ENCODE measurements around the gene ZBTB7C. TPM values are rescaled to one million over a fixed set of nuclear protein-coding genes. Genes with fewer than 3 reads are reported as not detected.

The ZBTB7C gene
- polyA plus RNA-seq, 1 of the 3 experiments (the other 2 are of a cell fraction), result 0.05 TPM

GRCh38 chr18:48229552-48229981 is 179.6 kb downstream of the ZBTB7C start:
- no peaks in the 10 kb centered on the region for H3K9me3 ChIP-seq
- H3K9ac ChIP-seq, result no peak overlapping the region
- peak overlapping the region in 1 of 2 experiments; percentile 83; a peak in 2 of 4 replicates for H3K27ac ChIP-seq (ENCODE audit: low read depth in 2 of 2, low read length in 1 of 2)
- H3K9me2 ChIP-seq, result no peaks in the 10 kb centered on the region
- POLR2A ChIA-PET, result interaction anchor here (0.7 to 2.5 kb wide), 7 partner anchors 47 to 195 kb away, joined by 3 to 7 read pairs (median 3); no protein-coding TSS in a partner anchor
- no peak overlapping the region for H3K4me3 ChIP-seq (ENCODE audit: low read depth in 2 of 2, low read length in 1 of 2)
- H3K4me1 ChIP-seq (ENCODE audit: control insufficient read depth in 1 of 2, insufficient read depth in 2 of 2, low read depth in 1 of 2, low read length in 1 of 2), result peaks cover 0 to 44% of the 10 kb centered on the region in 2 experiments; a peak in 2 of 4 replicates
- no peaks in the 10 kb centered on the region; the same call in 1 of the 2 replicates for H3K27me3 ChIP-seq (ENCODE audit: insufficient read depth)
- H2AFZ ChIP-seq (ENCODE audit: low read depth), result no peak overlapping the region
- CTCF ChIA-PET, result interaction anchor here (0.5 to 5.4 kb wide), 61 partner anchors 10 to 245 kb away, joined by 3 to 170 read pairs (median 4); no protein-coding TSS in a partner anchor
- 16% methylated on average over 7 of the region's 8 CpGs for WGBS (ENCODE audit: low lambda C conversion rate)
- H3K4me2 ChIP-seq, result no peak overlapping the region
- TF ChIP-seq EP300 (IDR thresholded peaks at IDR 0.05; ENCODE audit: borderline replicate concordance in 1 of 2, low read depth in 1 of 2, low read length in 1 of 2) (peak in 1 of 2 experiments; percentile 74; a peak in 2 of 4 replicates), GATA2 (CRISPR knock-in tag; IDR thresholded peaks at IDR 0.05) (peak; percentile 45; the same call in 1 of the 2 replicates), EZH2phosphoT487 (IDR thresholded peaks at IDR 0.05; ENCODE audit: borderline replicate concordance, low read depth) (no peak), ZBTB33 (IDR thresholded peaks at IDR 0.05; ENCODE audit: borderline replicate concordance, low read depth) (no peak), NFIC (IDR thresholded peaks at IDR 0.05; ENCODE audit: borderline replicate concordance) (peak; percentile 11; the same call in 1 of the 2 replicates), RCOR1 (IDR thresholded peaks at IDR 0.05; ENCODE audit: low read length) (peak; percentile 77), RAD21 (IDR thresholded peaks at IDR 0.05; ENCODE audit: low read length) (peak; percentile 29), MEF2A (IDR thresholded peaks at IDR 0.05; ENCODE audit: borderline replicate concordance, low read depth) (no peak), USF1 (IDR thresholded peaks at IDR 0.05; ENCODE audit: borderline replicate concordance, low read depth) (no peak), ELF1 (IDR thresholded peaks at IDR 0.05) (no peak), POLR2AphosphoS5 (IDR thresholded peaks at IDR 0.05; ENCODE audit: low read depth, low read length) (no peak), CHD2 (IDR thresholded peaks at IDR 0.05; ENCODE audit: low read length, partially characterized antibody) (peak; percentile 42)
- no peaks in the 10 kb centered on the region for H3K79me2 ChIP-seq (ENCODE audit: insufficient read depth)
- no peaks in the 10 kb centered on the region for H3K36me3 ChIP-seq (replicated peaks in 1 of 2; ENCODE audit: control insufficient read depth in 1 of 2, insufficient read depth in 2 of 2, low read length in 1 of 2)
- DNase-seq, result peak; percentile 69
- no peaks in the 10 kb centered on the region for H3F3A ChIP-seq (replicated peaks; ENCODE audit: insufficient read depth)
- no peaks in the 10 kb centered on the region for H4K20me1 ChIP-seq (ENCODE audit: insufficient read depth)

DNA sequence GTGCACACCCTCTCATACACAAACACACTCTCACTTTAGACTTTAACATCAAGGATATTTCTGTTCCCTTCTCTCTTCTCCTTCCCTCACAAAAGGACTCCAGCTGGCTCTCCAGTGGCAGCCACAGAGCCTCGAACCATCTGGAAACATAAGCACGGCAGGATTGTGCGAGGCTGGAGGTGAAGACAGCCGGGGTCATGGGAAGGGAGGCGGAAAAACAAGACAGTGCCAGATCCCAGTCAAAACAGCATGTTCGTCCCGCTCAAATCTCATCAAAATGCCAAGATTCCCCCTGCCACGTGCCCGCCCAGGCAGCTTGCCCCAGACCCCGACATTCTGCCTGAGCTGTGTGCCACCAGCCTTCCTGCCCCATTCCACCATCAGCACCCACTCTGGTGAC is 180.3 kb downstream of the ZBTB7C start:
- POLR2A ChIA-PET, result interaction anchor here (0.7 to 2.5 kb wide), 7 partner anchors 67 to 194 kb away, joined by 3 to 7 read pairs (median 3); no protein-coding TSS in a partner anchor
- CTCF ChIA-PET, result interaction anchor here (0.6 to 5.4 kb wide), 28 partner anchors 10 to 234 kb away, joined by 3 to 170 read pairs (median 5); no protein-coding TSS in a partner anchor
- H3K27me3 ChIP-seq (ENCODE audit: insufficient read depth), result no peaks in the 10 kb centered on the region; the same call in 1 of the 2 replicates

More for the DNA sequence above, 180.3 kb downstream of the ZBTB7C start:
- Histone ChIP-seq H3K9me3 (no peaks in the 10 kb centered on the region), H3K36me3 (replicated peaks in 1 of 2; ENCODE audit: control insufficient read depth in 1 of 2, insufficient read depth in 2 of 2, low read length in 1 of 2) (no peaks in the 10 kb centered on the region), H3F3A (replicated peaks; ENCODE audit: insufficient read depth) (no peaks in the 10 kb centered on the region), H3K27ac (ENCODE audit: low read depth in 2 of 2, low read length in 1 of 2) (peak overlapping the region in 1 of 2 experiments; percentile 83; a peak in 2 of 4 replicates), H2AFZ (ENCODE audit: low read depth) (no peak overlapping the region), H3K9me2 (no peaks in the 10 kb centered on the region), H3K9ac (no peak overlapping the region), H3K4me1 (ENCODE audit: control insufficient read depth in 1 of 2, insufficient read depth in 2 of 2, low read depth in 1 of 2, low read length in 1 of 2) (peaks cover 0 to 47% of the 10 kb centered on the region in 2 experiments; a peak in 2 of 4 replicates), H3K79me2 (ENCODE audit: insufficient read depth) (no peaks in the 10 kb centered on the region), H4K20me1 (ENCODE audit: insufficient read depth) (no peaks in the 10 kb centered on the region), H3K4me2 (no peak overlapping the region), H3K4me3 (ENCODE audit: low read depth in 2 of 2, low read length in 1 of 2) (no peak overlapping the region)
- DNase-seq, result peak; percentile 49
- WGBS (ENCODE audit: low lambda C conversion rate), result 39% methylated on average over 10 of the region's 10 CpGs
- no peak for TF ChIP-seq FOXM1 (IDR thresholded peaks at IDR 0.05; ENCODE audit: low read depth)
- TF ChIP-seq USF2 (IDR thresholded peaks at IDR 0.05; ENCODE audit: borderline replicate concordance, low read depth, low read length), result no peak
- TF ChIP-seq GATA2 (CRISPR knock-in tag; IDR thresholded peaks at IDR 0.05), result no peak; the same call in 1 of the 2 replicates
- TF ChIP-seq, protein P1, sequence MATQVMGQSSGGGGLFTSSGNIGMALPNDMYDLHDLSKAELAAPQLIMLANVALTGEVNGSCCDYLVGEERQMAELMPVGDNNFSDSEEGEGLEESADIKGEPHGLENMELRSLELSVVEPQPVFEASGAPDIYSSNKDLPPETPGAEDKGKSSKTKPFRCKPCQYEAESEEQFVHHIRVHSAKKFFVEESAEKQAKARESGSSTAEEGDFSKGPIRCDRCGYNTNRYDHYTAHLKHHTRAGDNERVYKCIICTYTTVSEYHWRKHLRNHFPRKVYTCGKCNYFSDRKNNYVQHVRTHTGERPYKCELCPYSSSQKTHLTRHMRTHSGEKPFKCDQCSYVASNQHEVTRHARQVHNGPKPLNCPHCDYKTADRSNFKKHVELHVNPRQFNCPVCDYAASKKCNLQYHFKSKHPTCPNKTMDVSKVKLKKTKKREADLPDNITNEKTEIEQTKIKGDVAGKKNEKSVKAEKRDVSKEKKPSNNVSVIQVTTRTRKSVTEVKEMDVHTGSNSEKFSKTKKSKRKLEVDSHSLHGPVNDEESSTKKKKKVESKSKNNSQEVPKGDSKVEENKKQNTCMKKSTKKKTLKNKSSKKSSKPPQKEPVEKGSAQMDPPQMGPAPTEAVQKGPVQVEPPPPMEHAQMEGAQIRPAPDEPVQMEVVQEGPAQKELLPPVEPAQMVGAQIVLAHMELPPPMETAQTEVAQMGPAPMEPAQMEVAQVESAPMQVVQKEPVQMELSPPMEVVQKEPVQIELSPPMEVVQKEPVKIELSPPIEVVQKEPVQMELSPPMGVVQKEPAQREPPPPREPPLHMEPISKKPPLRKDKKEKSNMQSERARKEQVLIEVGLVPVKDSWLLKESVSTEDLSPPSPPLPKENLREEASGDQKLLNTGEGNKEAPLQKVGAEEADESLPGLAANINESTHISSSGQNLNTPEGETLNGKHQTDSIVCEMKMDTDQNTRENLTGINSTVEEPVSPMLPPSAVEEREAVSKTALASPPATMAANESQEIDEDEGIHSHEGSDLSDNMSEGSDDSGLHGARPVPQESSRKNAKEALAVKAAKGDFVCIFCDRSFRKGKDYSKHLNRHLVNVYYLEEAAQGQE (IDR thresholded peaks at IDR 0.05; ENCODE audit: low read depth, low read length), result no peak
- no peak for TF ChIP-seq RFX5 (IDR thresholded peaks at IDR 0.05; ENCODE audit: low read length)
- TF ChIP-seq SIN3A (IDR thresholded peaks at IDR 0.05; ENCODE audit: borderline replicate concordance, low read depth, low read length), result no peak
- TF ChIP-seq PBX3 (IDR thresholded peaks at IDR 0.05), result no peak
- TF ChIP-seq YY1 (IDR thresholded peaks at IDR 0.05; ENCODE audit: low read depth), result no peak

Measured in SK-N-SH (cell line).